Limb (tissue), 2 donors: Measurements from ENCODE around the gene ALLC.

Experiments used
- DNase-seq, 2 donors: peaks; one replicate each; pipeline ENCODE4 v3.0.0-alpha.2; 2016; ENCODE audit errors: extremely low spot score in 2 of 2

The ALLC gene

GRCh38 chr2:3747032-3747654 lies 89.1 kb downstream of the ALLC start:
- DNase-seq, result no peak

DNA sequence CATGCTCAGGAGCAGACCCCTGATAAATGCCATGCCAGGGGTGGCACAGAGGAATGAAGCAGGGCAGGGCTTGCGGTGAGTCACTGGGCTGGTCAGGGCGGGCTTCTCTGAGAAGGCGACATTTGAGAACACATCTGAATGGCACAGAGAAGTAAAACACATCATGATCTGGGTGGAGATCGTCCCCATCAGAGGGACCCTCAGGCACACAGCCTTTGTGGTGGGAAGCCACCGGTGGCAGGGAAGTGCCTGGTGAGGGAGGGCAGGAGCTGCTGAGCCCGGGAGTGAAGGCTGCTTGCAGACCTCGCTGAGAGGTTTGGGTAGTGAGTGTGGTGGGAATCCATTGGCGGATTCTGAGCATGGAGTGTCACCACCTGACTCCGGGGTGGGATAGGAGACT lies 89.8 kb downstream of the ALLC start:
- no peak for DNase-seq

GRCh38 chr2:3749201-3749600 lies 91.2 kb downstream of the ALLC start:
- no peak for DNase-seq

GRCh38 chr2:3751251-3751650 lies 93.3 kb downstream of the ALLC start:
- DNase-seq, result no peak

GRCh38 chr2:3751806-3752205 lies 93.8 kb downstream of the ALLC start:
- no peak for DNase-seq
